Loucy (cell line): ENCODE measurements around the gene FANCC.

Experiments used
- H2AFZ ChIP-seq: fragments of 200-600 bp; sonication (generic); 2 replicates; pipeline ENCODE4 v1.6.0; 2016; ENCODE audit warnings: antibody characterized with exemption, mild to moderate bottlenecking, low read length, moderate library complexity
- H3F3A ChIP-seq: fragments of 200-600 bp; 2 replicates; pipeline ENCODE4 v1.6.0; 2016; ENCODE audit warnings: antibody characterized with exemption, low read depth, mild to moderate bottlenecking
- H3K27me3 ChIP-seq: fragments of 200-600 bp; sonication (generic); 2 replicates; pipeline ENCODE4 v1.6.1; 2014; ENCODE audit warnings: low read length, mild to moderate bottlenecking; ENCODE audit not compliant: insufficient read depth, poor library complexity, severe bottlenecking
- H3K36me3 ChIP-seq: fragments of 200-600 bp; sonication (generic); 2 replicates; pipeline ENCODE4 v1.6.1; 2016; ENCODE audit warnings: low read length; ENCODE audit not compliant: insufficient read depth
- H3K4me1 ChIP-seq: fragments of 200-600 bp; sonication (generic); 2 replicates; pipeline ENCODE4 v1.5.1; 2014; ENCODE audit warnings: low read length, mild to moderate bottlenecking; ENCODE audit not compliant: insufficient read depth, poor library complexity, severe bottlenecking
- H3K4me2 ChIP-seq: fragments of 200-600 bp; sonication (generic); 2 replicates; pipeline ENCODE4 v1.6.0; 2014; ENCODE audit warnings: antibody characterized with exemption, low read length, low read depth, mild to moderate bottlenecking; ENCODE audit not compliant: poor library complexity, severe bottlenecking
- H3K4me3 ChIP-seq: fragments of 200-600 bp; sonication (generic); 2 replicates; pipeline ENCODE4 v1.5.1; 2014; ENCODE audit warnings: low read length, mild to moderate bottlenecking, mixed read lengths; ENCODE audit not compliant: poor library complexity, severe bottlenecking
- H3K79me2 ChIP-seq: fragments of 200-600 bp; sonication (generic); 2 replicates; pipeline ENCODE4 v1.6.1; 2014; ENCODE audit warnings: low read length; ENCODE audit not compliant: insufficient read depth
- H3K9ac ChIP-seq: fragments of 200-600 bp; sonication (generic); 2 replicates; pipeline ENCODE4 v1.6.0; 2014; ENCODE audit warnings: mild to moderate bottlenecking, low read depth, low read length, moderate library complexity; ENCODE audit not compliant: poor library complexity, severe bottlenecking
- H3K9me2 ChIP-seq: fragments of 200-600 bp; sonication (generic); replicated peaks from 2 replicates; pipeline ENCODE4 v1.6.1; 2016; ENCODE audit warnings: low read depth, low read length, mixed read lengths
- H3K9me3 ChIP-seq: fragments of 200-600 bp; sonication (generic); 2 replicates; pipeline ENCODE4 v1.6.1; 2014; ENCODE audit warnings: mild to moderate bottlenecking, antibody characterized with exemption, low read length, low read depth; ENCODE audit not compliant: insufficient read depth
- H4K20me1 ChIP-seq: fragments of 200-600 bp; sonication (generic); 2 replicates; pipeline ENCODE4 v1.6.0; 2014; ENCODE audit warnings: antibody characterized with exemption, low read length, mild to moderate bottlenecking; ENCODE audit not compliant: insufficient read depth, poor library complexity, severe bottlenecking
- CTCF ChIP-seq: fragments of 200-600 bp; sonication (generic); conservative IDR thresholded peaks from 2 replicates; pipeline ENCODE4 v1.5.1; 2014; ENCODE audit warnings: mild to moderate bottlenecking, antibody characterized with exemption, low read length
- EZH2phosphoT487 ChIP-seq: fragments of 200-600 bp; IDR thresholded peaks from 2 replicates; pipeline ENCODE4 v1.6.1; 2018; ENCODE audit warnings: antibody characterized with exemption, mild to moderate bottlenecking, moderate library complexity, borderline replicate concordance

The FANCC gene

GRCh38 chr9:95071450-95071849 lies 246.1 kb downstream of the FANCC start:
- Histone ChIP-seq H3F3A (no peaks in the 10 kb centered on the region), H3K36me3 (no peaks in the 10 kb centered on the region), H4K20me1 (no peaks in the 10 kb centered on the region), H3K9me2 (no peaks in the 10 kb centered on the region), H3K4me3 (no peak overlapping the region), H3K4me1 (peaks cover 25% of the 10 kb centered on the region), H3K27me3 (no peaks in the 10 kb centered on the region), H3K4me2 (no peak overlapping the region), H3K79me2 (no peaks in the 10 kb centered on the region), H3K9ac (no peak overlapping the region), H2AFZ (no peak overlapping the region), H3K9me3 (no peaks in the 10 kb centered on the region)
- TF ChIP-seq CTCF (no peak), EZH2phosphoT487 (no peak)

- TF ChIP-seq CTCF (peak; percentile 34), EZH2phosphoT487 (no peak)
- no peak overlapping the region for H3K4me3 ChIP-seq
- H3K4me1 ChIP-seq, result peaks cover 34% of the 10 kb centered on the region
- H3K9me3 ChIP-seq, result no peaks in the 10 kb centered on the region
- H4K20me1 ChIP-seq, result no peaks in the 10 kb centered on the region
- no peaks in the 10 kb centered on the region for H3K79me2 ChIP-seq
- H3K27me3 ChIP-seq, result no peaks in the 10 kb centered on the region
- peak overlapping the region; percentile 38 for H3K4me2 ChIP-seq
- peak overlapping the region; percentile 35 for H3K9ac ChIP-seq
- no peak overlapping the region for H2AFZ ChIP-seq
- H3F3A ChIP-seq, result no peaks in the 10 kb centered on the region
- no peaks in the 10 kb centered on the region for H3K9me2 ChIP-seq
- H3K36me3 ChIP-seq, result no peaks in the 10 kb centered on the region
Measured at GRCh38 chr9:95070549-95071021, 246.9 kb downstream of the FANCC start.

- Histone ChIP-seq H3F3A (peaks cover 2% of the 10 kb centered on the region; the same call in 1 of the 2 replicates), H3K9me2 (no peaks in the 10 kb centered on the region), H3K4me2 (no peak overlapping the region), H3K4me3 (no peak overlapping the region), H3K4me1 (peaks cover 60% of the 10 kb centered on the region), H3K9me3 (no peaks in the 10 kb centered on the region), H3K36me3 (no peaks in the 10 kb centered on the region), H3K27me3 (no peaks in the 10 kb centered on the region), H4K20me1 (no peaks in the 10 kb centered on the region), H2AFZ (no peak overlapping the region), H3K9ac (no peak overlapping the region), H3K79me2 (no peaks in the 10 kb centered on the region)
- TF ChIP-seq EZH2phosphoT487 (no peak), CTCF (no peak)
Measured at GRCh38 chr9:95067897-95068296, 249.6 kb downstream of the FANCC start.
